NCI-H2107 treated with DMSO at 0.1 percent for 48 hours (cell line): ENCODE data around the gene STK24.
"Not testable (repeated sequence)": the region's sequence is repeated elsewhere in the genome, so short reads cannot be mapped to it uniquely, and the experiment has no call there.

Source experiments
- DNase-seq: peaks from one replicate; lab custom pipeline; 2025; ENCODE audit not compliant: unreplicated experiment; lab: John Stamatoyannopoulos, UW

The STK24 gene

DNA sequence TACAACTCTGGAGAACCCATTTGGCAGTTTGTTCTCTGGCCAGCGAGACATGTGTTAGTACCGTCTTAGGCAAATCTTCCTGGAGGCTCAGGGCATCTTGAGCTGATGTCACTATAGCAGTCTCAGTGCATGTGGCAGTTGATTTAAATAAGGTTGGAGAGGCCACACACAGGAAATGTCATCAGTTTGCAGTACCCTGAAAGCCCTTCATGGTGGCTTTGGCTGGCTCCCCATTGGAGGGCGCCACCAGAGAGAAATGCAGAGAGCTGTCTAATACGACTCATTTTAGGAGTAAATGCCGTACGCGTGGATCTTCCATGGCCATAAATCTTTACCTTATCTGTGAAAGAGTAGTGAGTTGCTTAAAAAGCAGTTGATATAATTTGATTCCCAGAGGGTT is 163.1 kb downstream of the STK24 start:
- DNase-seq: no peak

DNA sequence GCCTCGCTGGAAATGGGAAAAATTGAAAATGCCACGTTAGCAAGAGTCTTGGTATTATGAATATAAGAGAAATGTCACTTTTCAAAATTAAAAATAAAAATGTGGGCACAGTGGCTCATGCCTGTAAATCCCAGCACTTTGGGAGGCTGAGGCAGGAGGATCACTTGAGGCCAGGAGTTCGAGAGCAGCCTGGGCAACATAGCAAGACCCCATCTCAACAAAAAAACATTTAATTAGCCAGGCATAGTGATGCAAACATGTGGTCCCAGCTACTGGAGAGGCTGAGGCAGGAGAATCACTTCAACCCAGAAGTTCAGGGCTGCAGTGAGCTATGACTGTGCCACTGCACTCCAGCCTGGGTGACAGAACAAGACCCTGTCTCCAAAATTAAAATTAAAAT is 163.6 kb downstream of the STK24 start:
- DNase-seq: not testable (repeated sequence)

- no peak for DNase-seq
These were observed 165.2 kb downstream of the STK24 start for GRCh38 chr13:98411617-98412265.

- DNase-seq: no peak
These were observed 165.9 kb downstream of the STK24 start for GRCh38 chr13:98411013-98411412.

GRCh38 chr13:98410612-98411011 is 166.3 kb downstream of the STK24 start:
- no peak for DNase-seq

GRCh38 chr13:98409281-98409680 is 167.6 kb downstream of the STK24 start:
- no peak for DNase-seq

DNA sequence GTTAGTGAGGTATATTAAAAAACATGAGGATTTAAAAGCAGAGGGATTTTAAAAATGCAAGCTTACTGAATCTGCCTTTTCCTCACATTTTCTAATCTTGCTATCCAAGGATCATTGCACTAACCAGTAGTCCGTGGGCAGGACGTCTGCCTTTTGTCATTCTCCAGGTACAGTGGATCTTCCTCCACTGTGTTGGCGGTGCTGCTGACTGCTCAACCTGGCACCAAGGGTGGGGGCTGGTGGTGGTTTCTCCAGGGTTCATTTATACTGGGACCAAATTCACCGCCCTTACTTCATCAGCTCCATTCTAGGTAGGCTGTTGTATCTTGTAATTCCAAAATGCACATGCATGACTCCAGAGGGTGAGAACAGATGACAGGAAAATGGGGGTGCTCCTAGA is 169.3 kb downstream of the STK24 start:
- no peak for DNase-seq

DNA sequence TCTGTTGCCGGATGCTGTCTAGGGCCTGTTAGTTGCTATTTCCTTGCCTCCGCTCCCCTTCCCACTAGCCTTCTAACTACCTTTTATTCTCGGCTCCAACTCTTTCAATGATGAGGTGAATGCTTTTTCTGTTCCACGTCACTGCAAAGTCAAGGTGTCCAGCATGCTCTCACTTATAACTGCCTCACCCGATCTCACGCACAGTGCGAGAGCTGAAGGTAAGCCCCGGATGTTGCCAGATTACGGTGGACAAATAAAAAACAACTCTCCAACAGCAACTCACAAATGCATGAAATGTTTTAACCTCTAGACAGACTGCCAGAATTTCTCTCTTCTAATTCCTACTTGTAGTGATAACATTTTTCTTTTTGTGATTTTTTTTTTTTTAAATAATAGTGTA is 169.9 kb downstream of the STK24 start:
- no peak for DNase-seq

DNA sequence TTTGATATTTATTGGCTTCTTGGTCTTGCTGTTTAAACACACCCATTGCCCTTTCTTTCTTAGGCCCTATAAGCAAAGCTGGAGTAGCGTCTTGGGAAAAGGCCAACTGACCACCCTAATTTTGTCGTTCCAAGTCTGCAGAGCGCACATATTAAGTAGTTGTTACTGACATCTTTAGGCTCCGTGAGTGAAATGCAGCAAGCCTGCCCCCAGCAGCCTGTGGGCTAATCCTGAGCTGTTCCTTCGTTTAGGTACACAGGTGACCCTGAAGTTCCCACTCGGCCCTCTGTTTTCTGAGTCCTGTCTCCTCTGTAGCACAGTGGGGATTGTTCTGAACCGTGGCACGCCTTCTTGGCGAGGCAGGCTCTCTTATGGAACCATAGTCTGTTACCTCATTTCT is 170.5 kb downstream of the STK24 start:
- no peak for DNase-seq

DNA sequence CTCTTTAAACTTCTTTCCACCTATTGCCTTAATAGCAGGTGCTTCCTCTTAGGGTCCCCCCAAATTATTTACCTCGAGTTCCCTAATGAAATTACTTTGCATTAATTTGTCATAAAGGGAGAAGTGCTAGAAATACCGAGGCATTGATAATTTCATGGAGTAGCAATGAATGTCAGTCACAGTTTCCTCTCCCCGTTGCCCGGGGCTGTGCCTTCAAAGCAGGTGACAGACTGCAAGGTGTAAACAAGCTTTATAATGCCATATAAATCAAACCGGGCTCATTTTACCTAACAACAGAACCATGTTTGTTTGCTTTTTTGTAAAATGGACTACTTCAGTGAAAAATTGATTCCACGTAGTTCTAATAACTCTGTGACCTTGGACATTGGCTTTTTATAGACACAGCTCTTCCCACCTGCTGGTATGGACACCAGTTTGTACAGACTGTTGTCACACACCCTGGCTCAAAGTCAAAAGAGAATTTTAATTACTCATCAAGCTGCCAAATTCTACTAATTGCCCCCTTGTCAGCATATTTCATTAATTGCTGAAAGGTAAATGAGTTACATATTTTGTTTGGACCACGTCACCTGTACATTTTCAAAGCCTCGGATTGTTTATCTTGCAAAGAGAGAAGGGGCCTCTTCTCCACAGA is 171.1 kb downstream of the STK24 start:
- no peak for DNase-seq

GRCh38 chr13:98405107-98405571 is 171.8 kb downstream of the STK24 start:
- peak; percentile 84 for DNase-seq

DNA sequence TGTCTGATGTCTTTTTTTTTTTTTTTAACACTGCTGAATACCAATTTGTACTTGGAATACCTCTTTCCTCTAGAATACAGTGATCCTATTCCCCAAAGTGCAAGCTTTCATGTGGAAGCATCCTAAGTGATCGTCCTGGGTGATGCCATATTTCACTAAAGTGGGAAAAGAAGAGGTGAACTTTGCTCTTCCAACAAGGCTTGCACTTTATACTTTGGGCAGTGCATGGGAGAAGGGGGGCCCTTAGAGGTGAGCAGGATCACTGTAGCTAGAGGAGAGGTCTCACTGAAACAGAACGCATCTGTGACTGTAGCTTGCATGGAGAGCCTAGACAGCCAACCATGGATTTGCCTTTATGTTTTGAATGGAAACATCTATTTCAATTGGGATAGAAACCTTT is 173.8 kb downstream of the STK24 start:
- DNase-seq: no peak

DNA sequence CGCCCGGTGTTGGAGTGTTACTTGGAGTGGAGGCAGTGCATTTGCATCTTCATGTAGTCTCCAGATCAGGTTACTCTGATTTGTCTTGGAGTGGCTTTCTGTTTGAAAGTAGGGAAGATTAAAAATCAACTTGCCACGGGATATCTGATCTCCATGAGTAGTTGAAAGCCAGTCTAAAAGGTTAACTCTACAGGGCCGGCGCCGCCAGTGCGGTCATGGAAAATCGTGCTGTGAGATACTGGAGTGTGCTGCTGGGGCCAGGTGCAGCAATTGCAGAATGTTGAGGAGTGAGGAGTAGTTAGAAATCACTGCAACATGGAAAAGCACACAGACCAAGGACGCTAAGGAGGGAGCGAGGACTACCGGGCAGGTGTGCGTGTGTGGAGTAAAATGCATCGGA is 175.0 kb downstream of the STK24 start:
- peak; percentile 69 for DNase-seq

DNA sequence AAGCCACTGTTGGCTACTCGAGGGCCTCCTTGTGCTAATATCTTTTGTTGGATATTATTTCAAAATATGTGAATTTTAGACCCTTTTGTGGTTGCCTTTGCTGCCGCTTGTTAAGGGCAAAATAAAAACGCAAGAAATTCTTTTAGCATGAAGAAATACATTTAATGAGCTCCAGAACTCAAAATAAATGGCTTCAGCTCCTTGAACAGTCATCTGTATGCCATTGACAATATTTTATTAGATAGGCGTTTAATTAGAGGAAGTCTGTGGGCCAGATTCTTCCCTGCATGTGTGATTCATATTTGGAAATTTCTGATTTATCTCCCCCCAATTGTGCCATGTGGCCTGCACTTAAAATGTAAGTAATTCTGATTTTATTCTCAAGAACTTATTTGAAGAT is 177.2 kb downstream of the STK24 start:
- DNase-seq: no peak

GRCh38 chr13:98398581-98398980 is 178.3 kb downstream of the STK24 start:
- DNase-seq: no peak

- DNase-seq: no peak
These were observed 179.0 kb downstream of the STK24 start for GRCh38 chr13:98397861-98398260.

DNA sequence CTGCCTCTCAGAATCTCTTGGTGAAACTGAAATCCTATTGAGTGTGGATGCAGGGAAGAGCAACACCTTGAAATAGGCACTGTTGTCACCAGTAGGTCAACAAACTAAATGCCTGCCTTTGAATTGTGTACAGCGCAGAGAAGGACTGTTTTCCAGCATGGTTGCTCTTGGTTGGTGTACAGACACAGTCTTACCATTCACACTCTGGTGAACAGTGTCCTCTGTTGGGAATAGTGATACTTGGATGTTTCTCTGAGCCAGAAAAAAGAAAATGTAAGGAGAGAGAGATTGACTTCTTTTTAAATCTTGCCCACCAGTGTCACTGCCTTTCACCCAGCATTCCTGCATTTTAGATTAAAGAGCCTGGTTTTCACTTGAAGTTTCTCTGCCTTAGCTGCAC is 179.7 kb downstream of the STK24 start:
- DNase-seq: no peak

DNA sequence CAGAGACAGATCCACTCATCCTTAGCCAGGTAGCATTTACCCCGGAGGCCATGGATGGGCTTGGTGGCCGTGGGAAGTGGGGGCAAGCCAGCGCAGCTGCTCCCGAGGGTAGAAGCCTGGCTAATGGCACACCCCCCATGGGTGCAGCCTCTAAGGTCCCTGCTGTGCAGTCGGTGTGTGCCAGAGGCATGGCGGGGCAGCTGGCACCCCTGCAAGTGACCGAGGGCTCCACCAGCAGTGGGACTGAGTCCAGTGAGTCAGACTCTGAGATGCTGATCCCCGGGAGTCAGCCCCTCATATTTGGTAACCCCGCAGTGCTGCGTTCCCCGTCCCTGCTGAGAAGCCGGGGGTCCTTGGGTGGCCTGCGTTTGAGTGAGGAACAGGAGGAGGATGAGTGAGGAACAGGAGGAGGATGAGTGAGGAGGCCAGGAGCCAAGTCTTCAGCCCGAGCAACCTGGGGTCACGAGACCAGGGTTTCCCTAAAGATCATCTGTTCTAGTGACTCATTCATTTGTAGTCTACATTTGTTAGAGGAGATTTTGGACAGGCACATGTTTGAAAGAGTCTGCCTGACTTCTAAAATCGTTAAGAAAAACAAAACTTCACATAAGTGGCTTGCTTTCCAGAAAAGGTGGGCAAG is 180.7 kb downstream of the STK24 start:
- no peak for DNase-seq
